GM23338 (cell line): ENCODE data around the gene SPRED2. TPM values are rescaled to one million over a fixed set of nuclear protein-coding genes. Genes with fewer than 3 reads are reported as not detected.

Source experiments
- ATAC-seq: fragments of 200-7000 bp; cut with Tn5 transposase; 3 replicates; pipeline ENCODE4 v1.9.1; 2020
- DNase-seq: peaks from one replicate; pipeline ENCODE4 v3.0.0-alpha.2; 2015; ENCODE audit warnings: low spot score
- H2AFZ ChIP-seq: fragments of 200-600 bp; sonication (generic); 2 replicates; pipeline ENCODE4 v1.8.0; 2016; ENCODE audit warnings: antibody characterized with exemption, mild to moderate bottlenecking, moderate library complexity
- H3F3A ChIP-seq: fragments of 200-600 bp; sonication (generic); replicated peaks from 2 replicates; pipeline ENCODE4 v1.8.0; 2017; ENCODE audit warnings: antibody characterized with exemption, mixed run types, low read depth
- H3K27ac ChIP-seq: fragments of 200-600 bp; sonication (generic); 2 replicates; pipeline ENCODE4 v1.6.1; 2016; ENCODE audit warnings: low read depth
- H3K27me3 ChIP-seq: fragments of 200-600 bp; sonication (generic); 2 replicates; pipeline ENCODE4 v1.8.0; 2016; ENCODE audit warnings: mild to moderate bottlenecking, mixed run types, moderate library complexity; ENCODE audit not compliant: insufficient read depth
- H3K36me3 ChIP-seq: fragments of 200-600 bp; sonication (generic); 2 replicates; pipeline ENCODE4 v1.8.0; 2016; ENCODE audit warnings: mild to moderate bottlenecking; ENCODE audit not compliant: insufficient read depth
- H3K4me1 ChIP-seq: fragments of 200-600 bp; sonication (generic); 2 replicates; pipeline ENCODE4 v1.8.0; 2016; ENCODE audit warnings: mild to moderate bottlenecking, moderate library complexity; ENCODE audit not compliant: insufficient read depth
- H3K4me2 ChIP-seq: fragments of 200-600 bp; sonication (generic); 2 replicates; pipeline ENCODE4 v1.7.1; 2017; ENCODE audit warnings: mixed run types
- H3K4me3 ChIP-seq: fragments of 200-600 bp; sonication (generic); 2 replicates; pipeline ENCODE4 v1.6.1; 2016; ENCODE audit warnings: mixed run types
- H3K79me2 ChIP-seq: fragments of 200-600 bp; sonication (generic); replicated peaks from 2 replicates; pipeline ENCODE4 v1.8.0; 2017; ENCODE audit warnings: mild to moderate bottlenecking; ENCODE audit not compliant: insufficient read depth
- H3K9me2 ChIP-seq: fragments of 200-600 bp; sonication (generic); 2 replicates; pipeline ENCODE4 v1.8.0; 2017; ENCODE audit not compliant: insufficient read depth
- H4K20me1 ChIP-seq: fragments of 200-600 bp; sonication (generic); replicated peaks from 2 replicates; pipeline ENCODE4 v1.8.0; 2017; ENCODE audit warnings: mild to moderate bottlenecking; ENCODE audit not compliant: insufficient read depth
- H3K27ac Mint-ChIP-seq: 2 replicates; pipeline ENCODE4 v1.8.0; 2020; ENCODE audit warnings: inconsistent platforms, mild to moderate bottlenecking, moderate library complexity, mixed read lengths
- H3K27me3 Mint-ChIP-seq: 3 replicates; pipeline ENCODE4 v1.8.0; 2022; ENCODE audit warnings: low read depth, mild to moderate bottlenecking, moderate library complexity, mixed read lengths, inconsistent platforms; ENCODE audit not compliant: insufficient read depth, poor library complexity
- H3K36me3 Mint-ChIP-seq: 3 replicates; pipeline ENCODE4 v1.8.0; 2021; ENCODE audit warnings: low read depth, mild to moderate bottlenecking, inconsistent platforms, moderate library complexity, mixed read lengths
- H3K4me1 Mint-ChIP-seq: 3 replicates; pipeline ENCODE4 v1.8.0; 2020; ENCODE audit warnings: mild to moderate bottlenecking, inconsistent platforms, mixed read lengths
- H3K4me3 Mint-ChIP-seq: 3 replicates; pipeline ENCODE4 v1.8.0; 2021; ENCODE audit warnings: moderate library complexity, mild to moderate bottlenecking, inconsistent platforms, mixed read lengths
- H3K9me3 Mint-ChIP-seq: 3 replicates; pipeline ENCODE4 v1.8.0; 2020; ENCODE audit warnings: moderate library complexity, mild to moderate bottlenecking, inconsistent platforms, mixed read lengths
- CREB1 ChIP-seq: fragments of 250-450 bp; sonication (Bioruptor Pico); IDR thresholded peaks from 2 replicates; pipeline ENCODE4 v1.5.0; 2020; ENCODE audit warnings: low read depth, mild to moderate bottlenecking, moderate library complexity
- CTCF ChIP-seq, 2 experiments: fragments of 200-600 bp in 1 of 2; sonication (generic) in 1 of 2; conservative IDR thresholded peaks; 2 replicates each; pipeline versions ENCODE4 v1.5.1 to v1.6.1; 2016 to 2017; ENCODE audit warnings: antibody characterized with exemption in 2 of 2, low read depth in 2 of 2, mild to moderate bottlenecking in 2 of 2, moderate library complexity in 1 of 2
- ETS1 ChIP-seq: IDR thresholded peaks from 2 replicates; pipeline ENCODE4 v1.6.1; 2016; ENCODE audit warnings: antibody characterized with exemption
- EZH2 ChIP-seq: fragments of 200-600 bp; sonication (generic); IDR thresholded peaks from one replicate; pipeline ENCODE4 v1.8.0; 2017; ENCODE audit warnings: antibody characterized with exemption, mild to moderate bottlenecking, low read depth; ENCODE audit not compliant: unreplicated experiment
- EZH2phosphoT487 ChIP-seq: fragments of 200-600 bp; sonication (generic); IDR thresholded peaks from one replicate; pipeline ENCODE4 v1.8.1; 2018; ENCODE audit warnings: antibody characterized with exemption; ENCODE audit not compliant: unreplicated experiment
- JUNB ChIP-seq: IDR thresholded peaks from one replicate; pipeline ENCODE4 v1.6.1; 2016; ENCODE audit warnings: antibody characterized with exemption; ENCODE audit not compliant: unreplicated experiment
- NANOG ChIP-seq: IDR thresholded peaks from 2 replicates; pipeline ENCODE4 v1.6.1; 2016; ENCODE audit warnings: antibody characterized with exemption, borderline replicate concordance
- POLR2AphosphoS5 ChIP-seq: IDR thresholded peaks from 2 replicates; pipeline ENCODE4 v1.6.1; 2016; ENCODE audit warnings: antibody characterized with exemption, low read depth
- STAT1 ChIP-seq: IDR thresholded peaks from one replicate; pipeline ENCODE4 v1.6.1; 2016; ENCODE audit warnings: antibody characterized with exemption; ENCODE audit not compliant: unreplicated experiment
- ZNF114 ChIP-seq: fragments of 250-450 bp; sonication (Bioruptor Pico); IDR thresholded peaks from 2 replicates; pipeline ENCODE4 v1.5.0; 2020; ENCODE audit warnings: mild to moderate bottlenecking, moderate library complexity
- ZNF331 ChIP-seq: fragments of 250-450 bp; sonication (Bioruptor Pico); IDR thresholded peaks from 2 replicates; pipeline ENCODE4 v1.5.0; 2020; ENCODE audit warnings: low read depth, mild to moderate bottlenecking, moderate library complexity
- ZNF462 ChIP-seq: fragments of 250-450 bp; sonication (Bioruptor Pico); IDR thresholded peaks from 2 replicates; pipeline ENCODE4 v1.5.0; 2020; ENCODE audit warnings: mild to moderate bottlenecking, moderate library complexity
- polyA plus RNA-seq: library from polyadenylated mRNA; unstranded; fragments of >200 nt; fragmentation: Nextera tagmentation; extraction: Ambion mirVana; gene quantifications from 2 replicates; pipeline ENCODE4 v1.2.1, GENCODE V29; 2016
- total RNA-seq: library from RNA; depleted of rRNA; stranded (reverse); fragments of >200 nt; shearing (Covaris generic); gene quantifications from 2 replicates; pipeline ENCODE4 v1.2.3, GENCODE V29; 2014
- TF ChIP-seq, protein P1 (sequence below): IDR thresholded peaks from one replicate; pipeline ENCODE4 v1.6.1; 2018; ENCODE audit warnings: antibody characterized with exemption; ENCODE audit not compliant: unreplicated experiment

The SPRED2 gene
- total and polyA plus RNA-seq, 2 experiments from 2014 or later = 8.7 to 13.0 TPM

DNA sequence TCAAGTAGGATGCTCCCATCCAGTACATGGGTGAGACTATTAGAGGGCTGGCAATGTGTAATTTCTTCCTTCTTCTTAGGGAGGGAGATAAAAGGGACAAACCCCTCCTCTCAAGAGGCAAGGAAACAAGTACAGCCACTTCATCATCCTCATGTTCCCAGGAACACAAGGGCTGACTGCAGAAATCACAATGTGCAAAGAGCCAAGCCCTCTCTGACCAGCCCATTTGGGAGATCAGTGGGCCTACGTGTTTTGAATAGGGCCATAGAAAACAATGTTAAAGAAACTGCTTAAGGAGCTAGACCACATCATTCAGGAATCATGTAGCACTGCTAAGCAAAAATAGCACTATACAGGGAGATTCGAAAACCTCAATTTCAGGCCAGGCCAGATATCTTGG is 107.3 kb downstream of the SPRED2 start:
- peaks cover 5% of the 10 kb centered on the region for H4K20me1 ChIP-seq
- DNase-seq = no peak
- peaks cover 6% of the 10 kb centered on the region; the same call in 2 of the 3 replicates for H3K4me1 Mint-ChIP-seq
- H3F3A ChIP-seq = no peaks in the 10 kb centered on the region
- H3K4me1 ChIP-seq = no peaks in the 10 kb centered on the region
- 0 out of 2 replicates have a peak, but pooled peaks cover 6% of the 10 kb centered on the region for H3K9me2 ChIP-seq
- no peaks in the 10 kb centered on the region for H3K27me3 ChIP-seq
- no peak overlapping the region for H3K4me2 ChIP-seq
- no peak overlapping the region for H2AFZ ChIP-seq
- no peaks in the 10 kb centered on the region for H3K9me3 Mint-ChIP-seq
- H3K27ac ChIP-seq = no peak overlapping the region
- H3K79me2 ChIP-seq = no peaks in the 10 kb centered on the region
- H3K36me3 ChIP-seq = no peaks in the 10 kb centered on the region
- TF ChIP-seq CTCF (conservative IDR thresholded peaks at IDR 0.05; ENCODE audit: low read depth in 2 of 2) (no peak), NANOG (no peak), JUNB (no peak), CREB1 (CRISPR knock-in tag) (no peak), ZNF114 (no peak), ETS1 (no peak), EZH2phosphoT487 (no peak), STAT1 (no peak), ZNF331 (no peak), POLR2AphosphoS5 (no peak), EZH2 (no peak), ZNF462 (CRISPR knock-in tag) (no peak)
- TF ChIP-seq, protein P1, sequence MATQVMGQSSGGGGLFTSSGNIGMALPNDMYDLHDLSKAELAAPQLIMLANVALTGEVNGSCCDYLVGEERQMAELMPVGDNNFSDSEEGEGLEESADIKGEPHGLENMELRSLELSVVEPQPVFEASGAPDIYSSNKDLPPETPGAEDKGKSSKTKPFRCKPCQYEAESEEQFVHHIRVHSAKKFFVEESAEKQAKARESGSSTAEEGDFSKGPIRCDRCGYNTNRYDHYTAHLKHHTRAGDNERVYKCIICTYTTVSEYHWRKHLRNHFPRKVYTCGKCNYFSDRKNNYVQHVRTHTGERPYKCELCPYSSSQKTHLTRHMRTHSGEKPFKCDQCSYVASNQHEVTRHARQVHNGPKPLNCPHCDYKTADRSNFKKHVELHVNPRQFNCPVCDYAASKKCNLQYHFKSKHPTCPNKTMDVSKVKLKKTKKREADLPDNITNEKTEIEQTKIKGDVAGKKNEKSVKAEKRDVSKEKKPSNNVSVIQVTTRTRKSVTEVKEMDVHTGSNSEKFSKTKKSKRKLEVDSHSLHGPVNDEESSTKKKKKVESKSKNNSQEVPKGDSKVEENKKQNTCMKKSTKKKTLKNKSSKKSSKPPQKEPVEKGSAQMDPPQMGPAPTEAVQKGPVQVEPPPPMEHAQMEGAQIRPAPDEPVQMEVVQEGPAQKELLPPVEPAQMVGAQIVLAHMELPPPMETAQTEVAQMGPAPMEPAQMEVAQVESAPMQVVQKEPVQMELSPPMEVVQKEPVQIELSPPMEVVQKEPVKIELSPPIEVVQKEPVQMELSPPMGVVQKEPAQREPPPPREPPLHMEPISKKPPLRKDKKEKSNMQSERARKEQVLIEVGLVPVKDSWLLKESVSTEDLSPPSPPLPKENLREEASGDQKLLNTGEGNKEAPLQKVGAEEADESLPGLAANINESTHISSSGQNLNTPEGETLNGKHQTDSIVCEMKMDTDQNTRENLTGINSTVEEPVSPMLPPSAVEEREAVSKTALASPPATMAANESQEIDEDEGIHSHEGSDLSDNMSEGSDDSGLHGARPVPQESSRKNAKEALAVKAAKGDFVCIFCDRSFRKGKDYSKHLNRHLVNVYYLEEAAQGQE = no peak
- H3K27ac Mint-ChIP-seq = no peak overlapping the region
- no peak overlapping the region for H3K4me3 Mint-ChIP-seq
- no peak for ATAC-seq
- no peaks in the 10 kb centered on the region; the same call in 2 of the 3 replicates for H3K36me3 Mint-ChIP-seq
- no peak overlapping the region for H3K4me3 ChIP-seq
- H3K27me3 Mint-ChIP-seq = peaks cover 9% of the 10 kb centered on the region
